GM19025 (cell line): Measurements from ENCODE around the gene NDUFB10.

Source experiments
- ATAC-seq: cut with Tn5 transposase; IDR thresholded peaks from one replicate; pipeline ENCODE4 v1.9.1; 2021; ENCODE audit warnings: mild to moderate bottlenecking, low read depth, moderate library complexity; ENCODE audit not compliant: unreplicated experiment

NDUFB10 gene

GRCh38 chr16:1998852-1999801 lies 39.8 kb downstream of the NDUFB10 start:
- ATAC-seq = no peak

GRCh38 chr16:1999866-2000514 lies 40.7 kb downstream of the NDUFB10 start:
- no peak for ATAC-seq

- no peak for ATAC-seq
Measured at GRCh38 chr16:2001035-2001434, 41.7 kb downstream of the NDUFB10 start.

- no peak for ATAC-seq
Measured at GRCh38 chr16:2001456-2002355, 42.4 kb downstream of the NDUFB10 start.

GRCh38 chr16:2002406-2003230 lies 43.3 kb downstream of the NDUFB10 start:
- ATAC-seq = no peak

GRCh38 chr16:2003231-2003826 lies 44.0 kb downstream of the NDUFB10 start:
- ATAC-seq = no peak

- peak; percentile 85 for ATAC-seq
Measured at GRCh38 chr16:2003827-2004641, 44.7 kb downstream of the NDUFB10 start.

GRCh38 chr16:2004795-2005517 lies 45.6 kb downstream of the NDUFB10 start:
- ATAC-seq = no peak

GRCh38 chr16:2005646-2006045 lies 46.3 kb downstream of the NDUFB10 start:
- no peak for ATAC-seq

- no peak for ATAC-seq
Measured at GRCh38 chr16:2006317-2006716, 47.0 kb downstream of the NDUFB10 start.

GRCh38 chr16:2007081-2007836 lies 47.9 kb downstream of the NDUFB10 start:
- ATAC-seq = no peak

GRCh38 chr16:2008009-2008526 lies 48.7 kb downstream of the NDUFB10 start:
- no peak for ATAC-seq

GRCh38 chr16:2008631-2009163 lies 49.4 kb downstream of the NDUFB10 start:
- ATAC-seq = no peak

GRCh38 chr16:2009164-2009711 lies 49.9 kb downstream of the NDUFB10 start:
- peak; percentile 22 for ATAC-seq

- peak; percentile 93 for ATAC-seq
Measured at GRCh38 chr16:2009791-2010510, 50.6 kb downstream of the NDUFB10 start, which contains the start of gene ZNF598. TSS of gene ZNF598 (minus strand) at chr16:2009821.
